NCI-H2227 treated with DMSO at 0.1 percent for 48 hours (cell line): ENCODE results near the gene MYNN.
"Not testable (repeated sequence)": the region's sequence is repeated elsewhere in the genome, so short reads cannot be mapped to it uniquely, and the experiment has no call there.

ENCODE experiments used
- DNase-seq: peaks from one replicate; lab custom pipeline; 2025; lab: John Stamatoyannopoulos, UW

Gene MYNN

GRCh38 chr3:169772897-169773816 lies at the start of gene MYNN:
TSS of gene MYNN (plus strand) at chr3:169773396. CDS start at chr3:169774296, 900 bp downstream.
- DNase-seq = peak; percentile 79

- not testable (repeated sequence) for DNase-seq
Measured at GRCh38 chr3:169731857-169732256, 41.3 kb upstream of the MYNN start.

- DNase-seq = no peak
Measured at GRCh38 chr3:169739067-169739466, 34.1 kb upstream of the MYNN start.

DNA sequence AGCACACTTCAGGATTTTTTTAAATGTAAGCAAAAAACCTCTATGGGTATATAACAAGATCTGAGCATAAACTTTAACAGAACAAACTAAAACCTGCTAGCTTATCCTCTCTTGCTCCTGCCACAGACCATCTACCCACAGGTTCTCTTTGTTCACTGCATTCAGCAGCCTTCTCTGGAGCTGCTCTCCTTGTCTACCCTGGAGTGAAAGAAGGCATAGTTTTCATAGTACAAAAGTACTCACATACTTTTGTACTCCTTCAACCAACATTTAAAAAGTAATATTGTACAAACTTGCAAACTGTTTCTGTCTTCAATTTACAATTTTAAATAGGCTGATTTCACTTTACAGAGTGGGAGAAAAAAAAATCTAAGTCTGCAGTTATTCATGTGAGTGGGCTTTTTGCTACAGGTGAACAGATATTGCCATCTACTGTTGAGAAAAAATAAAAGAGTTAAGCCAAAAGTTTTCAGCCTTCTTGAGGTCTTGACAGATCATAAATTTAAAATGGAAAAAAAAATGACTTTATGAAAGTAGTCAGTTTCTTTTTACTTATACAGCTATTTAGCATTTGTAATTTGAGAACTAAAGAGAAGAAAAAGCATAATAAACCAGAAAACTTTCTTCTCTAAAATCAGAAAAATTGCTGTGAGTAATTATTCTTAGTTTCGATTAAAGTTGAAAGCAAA lies 28.7 kb upstream of the MYNN start:
- DNase-seq = peak; percentile 7

GRCh38 chr3:169746924-169747323 lies 26.3 kb upstream of the MYNN start:
- no peak for DNase-seq

DNA sequence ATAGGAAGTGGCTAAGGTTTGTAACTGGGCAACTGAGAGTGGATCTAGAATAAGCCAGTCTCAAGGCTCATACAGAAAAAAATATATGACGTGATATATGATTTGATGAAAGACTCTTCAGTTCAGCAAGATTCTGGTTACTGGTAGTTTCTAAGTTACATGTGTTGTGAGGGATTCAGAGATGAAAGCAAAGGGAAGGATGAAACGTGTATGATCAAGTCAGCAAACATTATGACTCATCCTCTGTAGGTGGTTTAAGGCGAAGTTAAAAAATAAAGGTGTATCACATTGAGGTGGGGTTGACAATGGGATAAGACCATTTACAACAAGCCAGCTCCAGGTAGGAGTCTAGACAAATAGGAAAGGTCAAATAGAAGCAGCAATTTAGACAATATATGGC lies 24.5 kb upstream of the MYNN start:
- DNase-seq = no peak

DNA sequence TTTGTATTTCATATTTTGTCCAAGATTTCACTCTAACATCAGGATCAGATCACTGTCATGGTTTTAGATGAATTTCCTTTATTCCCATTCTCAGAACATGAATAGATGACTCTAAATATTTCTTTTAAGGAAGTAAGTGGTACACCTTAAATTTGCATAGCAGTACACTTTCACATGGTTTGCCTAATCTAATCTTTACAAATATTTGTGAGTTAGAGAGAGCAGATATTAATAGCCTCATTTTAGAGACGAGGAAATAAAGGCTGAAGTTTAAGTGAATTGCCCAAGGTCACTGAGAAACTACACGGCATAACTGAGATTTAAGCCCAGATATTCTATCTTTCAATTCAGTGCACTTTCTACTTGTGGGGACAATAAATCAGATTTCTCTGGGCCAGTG lies 22.5 kb upstream of the MYNN start:
- DNase-seq = no peak

DNA sequence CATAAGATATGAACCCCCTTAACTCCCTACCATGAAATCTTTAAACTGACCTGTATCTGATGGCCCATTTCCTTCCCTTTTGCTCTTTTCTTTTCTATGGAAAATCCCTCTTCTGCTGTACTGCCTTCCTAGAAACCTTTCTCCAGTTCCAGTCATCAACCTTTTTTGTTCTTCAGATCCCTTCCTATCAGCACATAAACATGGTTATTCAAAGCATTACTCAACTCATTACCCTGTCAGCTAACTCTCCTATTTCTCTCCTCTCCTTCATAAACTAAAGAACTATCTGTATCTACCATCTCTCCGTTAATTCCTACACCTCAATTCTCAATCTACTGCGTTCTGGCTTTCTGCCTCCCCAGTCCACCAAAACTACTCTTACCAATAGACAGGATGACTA lies 21.3 kb upstream of the MYNN start:
- no peak for DNase-seq

- DNase-seq = no peak
Measured at GRCh38 chr3:169754711-169755110, 18.5 kb upstream of the MYNN start.

- DNase-seq = no peak
Measured at GRCh38 chr3:169755488-169755887, 17.7 kb upstream of the MYNN start.

GRCh38 chr3:169758359-169758994 lies 14.7 kb upstream of the MYNN start:
- no peak for DNase-seq

- DNase-seq = no peak
Measured at GRCh38 chr3:169759256-169759655, 13.9 kb upstream of the MYNN start.

DNA sequence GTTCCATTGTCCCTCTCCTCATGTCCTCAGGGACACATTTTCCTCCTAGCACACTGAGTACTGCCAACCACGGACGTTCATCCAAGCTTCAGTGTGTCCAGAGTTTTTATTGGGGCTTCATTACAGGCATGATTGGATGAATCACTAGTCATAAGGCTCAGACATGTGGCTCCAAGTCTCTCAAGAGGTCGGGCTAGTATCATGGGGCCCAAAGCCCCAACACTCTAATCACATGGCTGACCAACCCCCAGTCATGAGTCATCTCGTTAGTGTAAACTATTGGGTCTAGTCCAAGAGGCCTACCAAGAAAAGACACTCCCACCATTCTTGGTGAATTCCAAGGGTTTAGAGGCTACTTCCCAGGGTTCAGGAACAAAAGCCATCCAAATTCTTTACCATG lies 12.7 kb upstream of the MYNN start:
- DNase-seq = no peak

GRCh38 chr3:169764312-169764881 lies 8.8 kb upstream of the MYNN start:
- peak; percentile 62 for DNase-seq

- peak; percentile 94 for DNase-seq
Measured at GRCh38 chr3:169764882-169765612, 8.1 kb upstream of the MYNN start, which contains the start of gene TERC. TSS of gene TERC (minus strand) at chr3:169765060.

- peak; percentile 68 for DNase-seq
Measured at GRCh38 chr3:169769287-169770181, 3.7 kb upstream of the MYNN start, which contains the start of gene ACTRT3. TSS of gene ACTRT3 (minus strand) at chr3:169769561. CDS start at chr3:169769520, 41 bp downstream.

DNA sequence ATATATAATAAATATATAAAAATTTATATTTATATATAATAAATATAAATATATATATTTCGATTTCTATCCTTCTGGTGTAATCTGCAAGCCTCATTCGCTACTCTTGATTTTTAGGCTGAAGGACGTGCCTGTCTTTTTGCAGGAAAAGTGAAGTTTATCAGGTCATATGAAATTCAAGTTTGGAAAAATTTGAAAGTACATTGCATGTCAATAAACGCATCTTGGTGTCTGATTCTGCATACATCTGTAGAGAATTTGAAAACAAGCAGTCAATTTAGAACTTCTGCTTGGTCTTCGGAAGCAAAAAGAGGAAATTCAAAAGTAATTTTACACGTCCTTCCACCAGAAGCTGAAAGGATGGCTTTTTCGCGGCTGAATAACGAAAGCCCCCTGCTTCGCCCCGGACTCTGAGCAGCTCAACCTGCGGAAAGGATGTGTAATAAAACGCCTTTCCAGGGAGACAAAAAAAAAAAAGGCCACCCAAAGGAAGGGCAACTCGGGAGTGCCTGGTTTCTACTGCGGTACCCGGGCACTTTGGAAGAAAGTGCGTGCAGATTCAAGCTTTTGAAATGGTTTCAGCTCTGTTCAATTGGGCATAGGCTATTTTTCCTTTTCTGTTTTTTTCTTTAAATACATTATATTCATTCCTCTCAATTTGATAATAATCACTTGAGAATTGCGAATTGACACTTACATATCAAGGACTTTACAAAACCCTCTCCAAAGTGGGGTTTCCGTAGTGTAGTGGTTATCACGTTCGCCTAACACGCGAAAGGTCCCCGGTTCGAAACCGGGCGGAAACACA lies 1.5 kb upstream of the MYNN start:
- DNase-seq = peak; percentile 96

GRCh38 chr3:169772305-169772896 lies 795 bp upstream of the MYNN start:
- peak; percentile 96 for DNase-seq

- DNase-seq = no peak
Measured at GRCh38 chr3:169774186-169774585, 990 bp downstream of the MYNN start.
